ELF-1 (cell line): ENCODE results near the gene DNASE2B.

ENCODE experiments used
- DNase-seq: peaks from one replicate; pipeline ENCODE4 v3.0.0-alpha.2; 2016; ENCODE audit warnings: low read depth, low spot score

DNASE2B gene, protein sequence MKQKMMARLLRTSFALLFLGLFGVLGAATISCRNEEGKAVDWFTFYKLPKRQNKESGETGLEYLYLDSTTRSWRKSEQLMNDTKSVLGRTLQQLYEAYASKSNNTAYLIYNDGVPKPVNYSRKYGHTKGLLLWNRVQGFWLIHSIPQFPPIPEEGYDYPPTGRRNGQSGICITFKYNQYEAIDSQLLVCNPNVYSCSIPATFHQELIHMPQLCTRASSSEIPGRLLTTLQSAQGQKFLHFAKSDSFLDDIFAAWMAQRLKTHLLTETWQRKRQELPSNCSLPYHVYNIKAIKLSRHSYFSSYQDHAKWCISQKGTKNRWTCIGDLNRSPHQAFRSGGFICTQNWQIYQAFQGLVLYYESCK

DNA sequence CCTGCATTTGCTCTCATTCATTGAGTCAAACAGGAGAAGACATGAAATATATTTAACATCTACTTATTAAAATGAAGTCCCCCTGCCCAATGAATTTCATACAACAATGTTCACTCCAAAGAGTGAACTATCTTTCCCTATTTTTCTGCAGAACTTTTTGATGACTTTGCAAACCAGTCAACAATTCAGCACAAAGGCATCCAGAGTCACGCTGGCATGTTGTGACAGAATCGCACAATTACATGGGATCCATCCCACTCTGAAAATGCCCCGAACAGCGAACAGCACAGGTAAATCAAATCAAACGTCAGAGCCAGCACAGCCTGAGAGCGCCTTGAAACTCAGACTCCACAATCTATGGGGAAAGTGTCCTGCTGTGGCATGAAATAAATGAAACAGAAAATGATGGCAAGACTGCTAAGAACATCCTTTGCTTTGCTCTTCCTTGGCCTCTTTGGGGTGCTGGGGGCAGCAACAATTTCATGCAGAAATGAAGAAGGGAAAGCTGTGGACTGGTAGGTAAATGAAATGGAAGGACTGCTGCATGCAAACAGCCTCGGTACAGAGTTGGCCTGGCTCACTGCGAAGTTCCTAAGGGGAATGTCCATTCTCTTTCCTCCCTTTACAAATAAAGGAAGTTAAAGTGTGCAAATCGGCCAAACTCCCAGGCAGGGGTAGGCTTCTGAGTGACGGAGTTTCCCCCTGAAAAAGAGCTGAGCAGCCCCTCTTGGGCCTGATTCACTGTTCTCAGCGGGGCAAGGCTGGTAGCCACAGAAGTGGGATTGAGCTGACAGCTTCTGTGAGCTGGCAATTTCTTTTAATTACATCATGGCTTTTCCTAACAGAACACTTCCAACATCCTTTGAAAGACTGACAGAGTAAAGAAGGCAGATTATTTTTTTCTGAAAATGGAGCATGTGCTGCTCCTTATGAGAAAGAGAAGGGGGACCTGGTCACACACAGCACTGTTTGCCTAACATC lies at the start of gene DNASE2B:
Gene DNASE2B, plus strand, starts transcription at position 310 of the 981 bp plus-strand sequence. Its CDS starts 81 bp downstream, at position 391.
- DNase-seq = no peak

DNA sequence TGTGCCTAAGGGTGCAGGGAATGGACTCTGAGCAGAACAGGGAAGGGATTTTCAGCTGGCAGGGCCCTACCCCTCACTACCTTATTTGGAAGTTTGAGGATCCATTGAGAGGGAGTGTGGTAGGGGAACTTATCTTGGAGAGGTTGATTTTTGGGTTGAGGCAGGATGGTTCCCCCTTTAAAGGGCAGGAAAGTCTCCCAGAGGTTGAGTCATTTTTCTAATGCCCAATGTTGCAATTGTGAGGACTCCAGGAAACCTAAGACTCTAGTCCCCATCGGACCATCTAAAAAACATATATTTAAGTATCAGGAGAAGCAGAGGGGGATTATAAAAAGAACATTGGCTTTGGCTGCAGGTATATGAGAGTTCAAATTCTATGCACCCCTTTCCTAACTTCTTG lies 49.5 kb upstream of the DNASE2B start:
- no peak for DNase-seq

DNA sequence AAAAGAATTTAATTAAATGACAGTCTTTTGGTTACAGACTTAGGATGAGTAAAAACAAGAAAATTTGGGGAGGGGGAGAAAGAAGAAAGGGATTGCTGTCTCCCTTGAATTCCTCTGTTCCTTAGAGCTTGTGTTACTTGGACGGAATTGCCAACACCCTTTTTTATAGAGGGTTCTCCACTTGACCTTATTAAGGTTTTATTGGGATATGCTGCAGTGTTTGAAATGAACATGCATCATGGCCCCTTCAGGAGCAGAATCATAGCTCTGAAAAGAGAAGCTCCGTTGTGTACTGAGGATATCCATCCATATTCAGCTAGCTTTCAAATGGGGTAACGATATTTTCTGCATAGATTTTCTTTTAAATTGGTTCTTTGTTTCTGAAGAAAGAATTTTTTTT lies 48.2 kb upstream of the DNASE2B start:
- no peak for DNase-seq

GRCh38 chr1:84350550-84350949 lies 47.7 kb upstream of the DNASE2B start:
- no peak for DNase-seq

GRCh38 chr1:84352298-84353106 lies 45.8 kb upstream of the DNASE2B start:
- DNase-seq = no peak

DNA sequence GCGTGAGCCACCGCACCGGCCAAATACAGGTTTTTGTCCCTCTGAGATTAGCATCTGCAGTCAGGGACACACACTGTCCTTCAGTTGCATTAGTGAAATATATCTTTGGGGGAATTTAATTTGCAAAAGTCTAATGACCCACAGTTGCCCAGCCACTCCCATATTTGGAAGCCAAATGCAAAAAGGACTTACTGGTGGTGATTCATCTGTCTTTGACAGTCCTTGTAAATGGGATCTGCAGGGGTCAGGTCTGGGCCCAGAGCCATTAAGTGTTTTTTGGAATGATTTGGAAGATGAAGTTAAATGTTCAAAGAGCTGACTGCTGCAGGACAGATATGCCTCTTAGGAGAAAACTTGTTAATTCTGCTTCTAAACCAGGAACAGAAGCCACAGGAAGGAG lies 44.6 kb upstream of the DNASE2B start:
- no peak for DNase-seq

DNA sequence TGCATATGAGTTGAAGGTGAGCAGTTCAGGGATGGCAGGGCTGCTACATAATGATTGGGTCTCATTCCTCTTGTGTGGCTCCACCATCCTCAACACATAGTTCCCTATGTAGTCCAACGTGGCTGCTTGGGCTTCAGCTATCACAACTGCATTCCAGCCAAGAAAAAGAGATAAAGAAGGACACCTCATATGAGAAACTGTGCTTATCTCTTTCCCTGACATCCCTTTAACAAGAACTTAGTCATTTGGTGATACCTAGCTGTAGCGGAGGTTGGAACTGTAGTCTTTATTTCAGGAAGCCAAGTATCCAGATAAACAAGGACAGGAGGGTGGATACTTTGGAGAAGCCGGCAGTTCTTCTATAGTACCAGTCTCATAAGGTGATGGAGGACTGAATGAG lies 42.7 kb upstream of the DNASE2B start:
- DNase-seq = no peak

DNA sequence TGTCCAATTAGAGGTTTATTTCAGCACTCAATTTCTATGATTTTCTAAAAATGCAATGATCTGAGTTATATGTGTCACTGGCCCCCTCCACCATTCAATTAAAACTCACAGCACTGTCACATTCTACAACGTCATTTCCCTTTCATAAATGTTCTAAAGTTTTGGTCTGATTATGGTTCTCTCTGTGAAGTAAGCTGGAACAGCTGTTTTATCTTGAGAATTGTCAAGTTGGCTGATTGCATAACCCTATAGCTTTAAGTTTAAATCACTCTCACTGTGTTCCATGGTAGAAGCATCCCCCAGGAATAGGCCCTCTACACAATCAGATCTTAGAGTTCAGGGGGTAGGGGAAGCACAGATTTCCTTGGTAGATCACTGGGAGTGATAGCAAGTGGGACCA lies 41.4 kb upstream of the DNASE2B start:
- DNase-seq = no peak

- no peak for DNase-seq
These were observed 39.6 kb upstream of the DNASE2B start for GRCh38 chr1:84358695-84359094.

- DNase-seq = no peak
These were observed 38.0 kb upstream of the DNASE2B start for GRCh38 chr1:84360316-84360715.

- no peak for DNase-seq
These were observed 36.5 kb upstream of the DNASE2B start for GRCh38 chr1:84361796-84362195.

GRCh38 chr1:84363019-84363418 lies 35.3 kb upstream of the DNASE2B start:
- no peak for DNase-seq

DNA sequence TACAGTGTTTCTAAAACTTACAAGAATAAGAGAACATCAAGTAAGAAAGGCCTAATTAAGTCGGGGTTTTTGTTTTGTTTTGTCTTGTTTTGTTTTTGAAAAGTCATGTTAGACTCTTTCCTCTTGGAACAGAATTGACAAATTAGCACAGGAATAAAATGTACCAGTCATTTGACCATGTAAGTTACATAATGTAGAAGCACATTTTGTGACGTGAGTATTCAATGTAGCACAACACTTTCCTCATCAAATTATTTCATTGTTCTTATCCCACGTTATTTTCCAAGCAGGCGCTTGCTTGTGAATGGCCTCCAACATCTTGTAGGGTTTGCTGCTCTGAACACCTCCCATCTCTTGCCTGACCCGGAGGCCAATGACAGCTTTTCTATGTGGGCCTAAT lies 34.7 kb upstream of the DNASE2B start:
- DNase-seq = no peak

DNA sequence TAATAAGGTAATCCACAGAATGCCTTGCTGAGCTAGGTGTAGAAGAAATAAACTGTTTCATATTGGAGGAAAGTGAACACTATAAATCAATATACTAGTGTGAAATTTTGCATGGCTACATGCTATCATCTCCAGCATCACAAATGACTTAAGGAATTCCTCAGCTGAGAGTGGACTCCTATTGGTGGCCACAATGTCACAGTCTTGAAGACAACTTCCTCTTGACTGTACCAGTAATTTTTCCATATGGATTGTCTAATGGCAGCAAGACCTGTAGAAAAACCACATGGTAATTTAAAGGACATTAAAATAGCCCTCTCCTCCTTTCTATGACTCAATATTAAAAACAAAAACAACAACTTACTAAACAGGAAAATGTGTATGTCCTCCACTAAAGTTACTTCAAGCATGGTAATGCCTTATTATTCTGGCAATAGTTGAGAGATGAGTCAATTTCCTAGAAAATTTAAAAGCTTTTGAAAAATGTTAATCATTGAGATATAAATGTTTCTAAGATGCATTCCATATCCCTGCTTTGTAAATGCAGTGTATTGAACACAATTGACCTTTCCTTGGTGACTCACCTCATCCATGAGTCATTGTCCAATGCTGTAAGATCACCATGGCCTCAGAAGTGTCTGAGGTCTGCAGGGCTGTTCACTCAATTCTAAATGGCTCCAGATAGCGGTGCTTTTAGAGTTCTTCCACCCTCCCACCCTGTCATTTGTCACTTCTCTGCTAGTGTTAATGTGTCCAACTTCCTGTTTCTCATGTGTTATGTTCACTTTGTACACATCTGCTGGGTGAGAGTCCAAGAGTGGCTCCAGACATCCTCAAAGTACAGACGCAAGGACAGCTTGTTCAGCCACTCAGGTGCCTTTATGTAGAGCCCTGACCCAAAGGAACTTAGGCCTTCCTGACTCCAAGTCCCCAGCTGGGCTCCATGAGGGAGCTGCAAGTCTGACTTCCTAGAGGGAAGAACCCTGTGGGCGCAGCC lies 32.8 kb upstream of the DNASE2B start:
- DNase-seq = no peak

- DNase-seq = no peak
These were observed 31.5 kb upstream of the DNASE2B start for GRCh38 chr1:84366786-84367185.

GRCh38 chr1:84367219-84367618 lies 31.1 kb upstream of the DNASE2B start:
- no peak for DNase-seq

GRCh38 chr1:84368441-84368840 lies 29.8 kb upstream of the DNASE2B start:
- no peak for DNase-seq

- DNase-seq = no peak
These were observed 28.0 kb upstream of the DNASE2B start for GRCh38 chr1:84370266-84370665.

DNA sequence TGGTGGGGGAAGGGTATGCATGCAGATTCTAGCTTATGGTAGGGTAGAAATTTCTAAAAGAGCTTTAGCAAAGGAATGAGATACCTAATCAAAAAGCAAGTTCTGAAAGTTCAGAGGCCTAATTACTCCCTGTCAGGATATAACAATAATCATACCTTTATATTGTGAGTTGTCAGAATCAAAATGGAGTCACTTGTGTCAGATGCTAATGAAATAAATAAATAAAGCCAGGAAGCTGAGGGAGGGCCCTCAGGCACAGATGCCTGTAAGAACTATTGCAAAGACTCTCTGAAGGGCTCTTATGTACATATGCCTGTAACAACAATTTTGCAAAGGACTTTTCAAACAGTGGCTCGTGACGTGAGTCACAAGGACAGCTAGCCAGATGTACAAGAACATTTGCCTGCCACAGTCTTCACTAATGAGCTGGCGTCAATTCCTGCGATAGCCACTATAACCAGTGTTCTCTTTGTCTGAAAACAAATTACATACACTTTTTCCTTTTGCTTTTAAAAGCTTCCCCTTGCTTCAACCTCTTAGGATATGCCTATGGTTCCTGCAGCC lies 27.4 kb upstream of the DNASE2B start:
- no peak for DNase-seq

- no peak for DNase-seq
These were observed 24.7 kb upstream of the DNASE2B start for GRCh38 chr1:84373436-84374141.
